Upper lobe of right lung (tissue), 1 donor: ENCODE results near the gene POLG2. TPM values are rescaled to one million over a fixed set of nuclear protein-coding genes. Genes with fewer than 3 reads are reported as not detected.
A peak's percentile ranks its signal among the peaks of the same experiment; 100 is the strongest.

Experiments
- ATAC-seq: fragments of 200-7000 bp; cut with Tn5 transposase; one replicate; pipeline ENCODE4 v1.9.1; 2020; ENCODE audit warnings: mild to moderate bottlenecking, moderate library complexity
- DNase-seq: peaks from one replicate; pipeline ENCODE4 v3.0.0-alpha.2; 2020
- H3K27ac ChIP-seq: fragments of 200-600 bp; one replicate; pipeline ENCODE4 v1.8.0; 2022
- H3K27me3 ChIP-seq: fragments of 200-600 bp; one replicate; pipeline ENCODE4 v1.8.0; 2022; ENCODE audit warnings: mild to moderate bottlenecking
- H3K36me3 ChIP-seq: fragments of 200-600 bp; one replicate; pipeline ENCODE4 v1.8.0; 2022
- H3K4me1 ChIP-seq: fragments of 200-600 bp; one replicate; pipeline ENCODE4 v1.8.0; 2022
- H3K4me3 ChIP-seq: fragments of 200-600 bp; one replicate; pipeline ENCODE4 v1.8.0; 2022; ENCODE audit warnings: mild to moderate bottlenecking
- H3K9me3 ChIP-seq: fragments of 200-600 bp; one replicate; pipeline ENCODE4 v1.8.0; 2022
- CTCF ChIP-seq: fragments of 200-600 bp; IDR thresholded peaks from one replicate; pipeline ENCODE4 v1.8.0; 2022; ENCODE audit warnings: antibody characterized with exemption
- intact Hi-C: fragments of 100-400 bp; cut with DNase I; formaldehyde crosslinking; loops from one replicate; pipeline ENCODE4 v1.11.0; 2022
- total RNA-seq: library from RNA; stranded (reverse); fragmentation: NEBNext Ultra II Directional; extraction: Animal tissue kit (Norgen Biotek cat#: 25700); gene quantifications from one replicate; pipeline ENCODE4 v1.2.1, GENCODE V29; 2021
- donor health status: DM: no; HTN: yes; CAD: no; lungs with severe emphysema.

The POLG2 gene
- total RNA-seq, 1 donor from 2014 or later = 12.6 TPM

GRCh38 chr17:64509179-64509578 lies 12.3 kb upstream of the POLG2 start:
- no peaks in the 10 kb centered on the region for H3K27me3 ChIP-seq
- DNase-seq (no peak), ATAC-seq (no peak)
- TF ChIP-seq CTCF = no peak
- intact Hi-C loops = no loop called here
- peaks cover 63% of the 10 kb centered on the region for H3K36me3 ChIP-seq
- no peaks in the 10 kb centered on the region for H3K9me3 ChIP-seq
- H3K4me1 ChIP-seq = peaks cover 18% of the 10 kb centered on the region
- H3K4me3 ChIP-seq = no peak overlapping the region
- no peak overlapping the region for H3K27ac ChIP-seq

- TF ChIP-seq CTCF = no peak
- Histone ChIP-seq H3K27ac (no peak overlapping the region), H3K4me3 (no peak overlapping the region), H3K9me3 (no peaks in the 10 kb centered on the region), H3K36me3 (peaks cover 63% of the 10 kb centered on the region), H3K27me3 (no peaks in the 10 kb centered on the region), H3K4me1 (peaks cover 23% of the 10 kb centered on the region)
- ATAC-seq (no peak), DNase-seq (no peak)
- intact Hi-C loops = no loop called here
Measured at GRCh38 chr17:64508683-64509082, 11.8 kb upstream of the POLG2 start.

- H3K4me3 ChIP-seq = peak overlapping the region; percentile 81
- no peak for DNase-seq
- no peaks in the 10 kb centered on the region for H3K9me3 ChIP-seq
- H3K4me1 ChIP-seq = peaks cover 36% of the 10 kb centered on the region
- peak overlapping the region; percentile 100 for H3K27ac ChIP-seq
- intact Hi-C loops = no loop called here
- peak; percentile 50 for TF ChIP-seq CTCF
- H3K36me3 ChIP-seq = peaks cover 63% of the 10 kb centered on the region
- H3K27me3 ChIP-seq = no peaks in the 10 kb centered on the region
- ATAC-seq = peak; percentile 3
Measured at GRCh38 chr17:64507413-64507782, 10.5 kb upstream of the POLG2 start.

- Histone ChIP-seq H3K27me3 (no peaks in the 10 kb centered on the region), H3K4me3 (peak within 1 kb of the TSS; percentile 81), H3K4me1 (peaks cover 42% of the 10 kb centered on the region), H3K36me3 (peaks cover 63% of the 10 kb centered on the region), H3K27ac (peak within 1 kb of the TSS; percentile 100), H3K9me3 (no peaks in the 10 kb centered on the region)
- intact Hi-C loops = no loop called here
- peak; percentile 98 for DNase-seq
- ATAC-seq = peak; percentile 85
- TF ChIP-seq CTCF = no peak
Measured at GRCh38 chr17:64506576-64507412, 9.9 kb upstream of the POLG2 start, which contains the start of gene CEP95. TSS of gene CEP95 (plus strand) at chr17:64506977. CDS start at chr17:64507098, 121 bp downstream.

GRCh38 chr17:64506201-64506575 lies 9.3 kb upstream of the POLG2 start, which contains the start of gene DDX5:
TSS of gene DDX5 (minus strand) at chr17:64506289. CDS start at chr17:64506119, 170 bp downstream.
- Histone ChIP-seq H3K36me3 (peaks cover 63% of the 10 kb centered on the region), H3K4me3 (peak within 1 kb of the TSS; percentile 81), H3K27me3 (no peaks in the 10 kb centered on the region), H3K9me3 (no peaks in the 10 kb centered on the region), H3K27ac (peak within 1 kb of the TSS; percentile 100), H3K4me1 (peaks cover 47% of the 10 kb centered on the region)
- peak; percentile 90 for ATAC-seq
- DNase-seq = peak; percentile 99
- TF ChIP-seq CTCF = no peak
- intact Hi-C loops = no loop called here
